Kidney epithelial cell (primary cell): Measurements from ENCODE around the gene ASIC2. TPM values are rescaled to one million over a fixed set of nuclear protein-coding genes. Genes with fewer than 3 reads are reported as not detected.

Experiments
- DNase-seq: peaks from one replicate; pipeline ENCODE4 v3.0.0-alpha.2; 2010; ENCODE audit warnings: low read depth
- H3K27me3 ChIP-seq: 2 replicates; pipeline ENCODE4 v1.6.0; 2011; ENCODE audit warnings: low read length; ENCODE audit not compliant: control insufficient read depth, insufficient read depth
- H3K36me3 ChIP-seq: 2 replicates; pipeline ENCODE4 v1.5.1; 2011; ENCODE audit warnings: low read length; ENCODE audit not compliant: control insufficient read depth, insufficient read depth
- H3K4me3 ChIP-seq: 2 replicates; pipeline ENCODE4 v1.5.1; 2011; ENCODE audit warnings: low read depth, mild to moderate bottlenecking, control low read depth, low read length
- total RNA-seq: library from RNA; depleted of rRNA; stranded (reverse); fragments of >200 nt; gene quantifications from 2 replicates; pipeline ENCODE4 v1.2.3, GENCODE V29; 2015
- TF ChIP-seq, protein P1 (sequence below): IDR thresholded peaks from 2 replicates; pipeline ENCODE4 v1.5.1; 2011; ENCODE audit warnings: mild to moderate bottlenecking, moderate library complexity, low read length, control low read depth, inconsistent platforms; ENCODE audit not compliant: insufficient read depth, poor library complexity, severe bottlenecking

Gene ASIC2
- total RNA-seq, 1 donor from 2014 or later, result 0.25 TPM

GRCh38 chr17:33115366-33115765 is 177.7 kb downstream of the ASIC2 start:
- no peak overlapping the region for H3K4me3 ChIP-seq
- no peak for DNase-seq
- TF ChIP-seq, protein P1, sequence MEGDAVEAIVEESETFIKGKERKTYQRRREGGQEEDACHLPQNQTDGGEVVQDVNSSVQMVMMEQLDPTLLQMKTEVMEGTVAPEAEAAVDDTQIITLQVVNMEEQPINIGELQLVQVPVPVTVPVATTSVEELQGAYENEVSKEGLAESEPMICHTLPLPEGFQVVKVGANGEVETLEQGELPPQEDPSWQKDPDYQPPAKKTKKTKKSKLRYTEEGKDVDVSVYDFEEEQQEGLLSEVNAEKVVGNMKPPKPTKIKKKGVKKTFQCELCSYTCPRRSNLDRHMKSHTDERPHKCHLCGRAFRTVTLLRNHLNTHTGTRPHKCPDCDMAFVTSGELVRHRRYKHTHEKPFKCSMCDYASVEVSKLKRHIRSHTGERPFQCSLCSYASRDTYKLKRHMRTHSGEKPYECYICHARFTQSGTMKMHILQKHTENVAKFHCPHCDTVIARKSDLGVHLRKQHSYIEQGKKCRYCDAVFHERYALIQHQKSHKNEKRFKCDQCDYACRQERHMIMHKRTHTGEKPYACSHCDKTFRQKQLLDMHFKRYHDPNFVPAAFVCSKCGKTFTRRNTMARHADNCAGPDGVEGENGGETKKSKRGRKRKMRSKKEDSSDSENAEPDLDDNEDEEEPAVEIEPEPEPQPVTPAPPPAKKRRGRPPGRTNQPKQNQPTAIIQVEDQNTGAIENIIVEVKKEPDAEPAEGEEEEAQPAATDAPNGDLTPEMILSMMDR, result no peak
- H3K27me3 ChIP-seq, result peaks cover 5% of the 10 kb centered on the region
- H3K36me3 ChIP-seq, result no peaks in the 10 kb centered on the region

DNA sequence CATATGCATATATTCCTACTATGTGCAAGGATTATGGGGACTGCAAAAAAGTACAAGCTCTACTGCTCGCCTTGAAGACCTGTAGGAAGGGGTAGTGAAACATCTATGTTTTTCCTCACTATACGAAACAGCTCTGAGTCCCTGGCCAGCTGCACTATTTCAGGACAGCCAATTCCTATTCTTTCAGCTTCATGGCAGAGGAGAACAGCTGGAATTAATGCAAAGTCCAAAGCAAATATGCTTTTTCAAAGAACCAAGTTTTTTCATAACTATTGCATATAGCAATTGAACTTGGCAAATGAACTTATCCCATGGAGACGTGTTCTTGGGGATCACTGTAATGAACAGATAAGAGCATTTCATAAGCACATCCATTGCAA is 179.1 kb downstream of the ASIC2 start:
- TF ChIP-seq, protein P1, result no peak
- Histone ChIP-seq H3K36me3 (no peaks in the 10 kb centered on the region), H3K27me3 (peaks cover 5% of the 10 kb centered on the region), H3K4me3 (no peak overlapping the region)
- no peak for DNase-seq

DNA sequence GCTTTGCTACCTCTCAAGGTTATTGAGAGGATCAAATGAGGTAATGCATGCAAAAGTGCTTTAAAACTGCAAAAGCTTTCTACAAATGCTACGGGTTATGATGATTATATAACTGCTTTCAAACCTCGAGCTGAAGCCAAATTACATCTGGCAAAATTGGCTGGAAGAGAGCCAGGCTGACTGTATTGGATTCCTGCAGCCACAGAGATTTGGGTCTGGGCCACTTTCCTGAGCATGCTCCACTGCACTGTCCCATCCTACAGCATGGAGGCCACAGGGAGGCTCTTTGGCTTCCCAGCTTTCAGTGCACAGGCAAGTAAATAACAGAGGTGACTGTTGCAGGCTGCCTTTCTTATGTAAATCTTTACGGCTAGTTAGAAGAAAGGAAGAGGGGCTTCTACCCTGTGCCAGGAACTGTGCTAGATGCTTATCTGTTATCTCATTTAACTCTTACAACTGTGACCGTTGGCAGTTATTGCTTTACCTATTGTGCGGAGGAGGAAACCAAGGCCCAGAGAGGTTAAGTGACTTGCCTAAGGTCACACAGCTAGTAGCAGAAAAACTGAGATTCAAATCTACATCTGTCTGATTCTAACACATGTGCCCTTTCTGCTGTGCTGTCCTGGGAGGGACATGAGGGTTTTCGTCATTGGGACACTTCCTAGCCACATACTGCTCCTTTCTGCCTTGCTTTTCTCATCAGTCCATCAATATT is 179.7 kb downstream of the ASIC2 start:
- DNase-seq, result no peak
- Histone ChIP-seq H3K36me3 (no peaks in the 10 kb centered on the region), H3K4me3 (no peak overlapping the region), H3K27me3 (peaks cover 2% of the 10 kb centered on the region)
- TF ChIP-seq, protein P1, result no peak

DNA sequence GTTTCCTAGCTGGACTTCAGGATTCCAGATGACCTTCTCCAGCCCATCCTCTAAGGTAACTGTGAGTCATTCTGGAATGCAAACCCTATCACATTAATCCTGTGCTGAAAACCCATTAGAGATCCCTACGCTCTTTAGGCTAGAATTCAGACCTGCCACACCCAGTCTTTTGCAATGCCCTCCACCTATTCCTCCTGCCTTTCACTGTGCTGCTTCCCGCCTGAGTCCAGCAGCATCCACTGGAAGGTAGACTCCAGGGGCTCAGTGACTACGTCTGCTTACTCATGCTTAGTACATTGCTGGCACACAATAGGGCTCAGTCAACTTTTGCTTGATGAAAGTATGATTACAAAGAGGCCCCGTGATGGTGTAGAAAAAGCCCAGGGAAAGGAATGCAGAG is 180.3 kb downstream of the ASIC2 start:
- Histone ChIP-seq H3K4me3 (no peak overlapping the region), H3K36me3 (no peaks in the 10 kb centered on the region), H3K27me3 (no peaks in the 10 kb centered on the region)
- DNase-seq, result peak; percentile 16
- TF ChIP-seq, protein P1, result no peak

DNA sequence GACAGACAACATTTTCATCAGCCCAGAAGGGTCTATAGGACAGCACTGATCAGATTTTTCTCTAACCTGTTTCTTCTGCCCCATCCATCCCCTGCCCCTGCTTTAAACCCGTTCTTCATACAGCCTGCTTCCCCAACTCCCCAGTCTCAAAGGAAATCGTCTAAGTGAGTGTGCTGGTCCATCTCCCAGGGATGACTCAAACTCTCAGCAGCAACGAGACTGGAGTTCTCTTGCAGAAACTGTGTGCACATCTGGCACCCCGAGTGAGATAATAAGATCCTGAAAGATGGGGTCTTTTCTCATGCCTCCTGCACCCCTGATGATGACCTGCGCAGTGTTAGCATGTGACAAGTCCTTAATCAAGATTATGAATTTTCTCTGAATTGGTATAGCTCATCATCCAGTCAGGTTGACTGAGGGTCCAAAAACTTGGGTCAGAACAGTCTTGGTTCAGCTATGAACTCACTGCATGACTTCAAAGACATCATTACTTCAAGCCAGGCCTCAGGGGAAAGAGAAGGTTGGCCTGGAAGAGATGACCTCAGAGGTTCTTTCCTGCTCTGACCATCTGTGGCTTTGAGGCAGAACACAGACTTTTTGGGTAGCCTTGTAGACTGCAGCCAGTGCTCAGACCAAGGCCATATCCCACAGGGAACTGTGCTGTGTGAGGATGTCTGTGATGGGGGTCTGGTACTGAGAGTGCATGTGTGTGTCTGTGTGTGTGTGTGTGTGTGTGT is 183.6 kb downstream of the ASIC2 start:
- no peak overlapping the region for H3K4me3 ChIP-seq
- no peaks in the 10 kb centered on the region for H3K27me3 ChIP-seq
- TF ChIP-seq, protein P1, result no peak
- no peak for DNase-seq
- no peaks in the 10 kb centered on the region for H3K36me3 ChIP-seq
